NCI-H345 treated with DMSO at 0.1 percent for 48 hours (cell line): Measurements from ENCODE around the gene SURF2.
"Not testable (repeated sequence)": the region's sequence is repeated elsewhere in the genome, so short reads cannot be mapped to it uniquely, and the experiment has no call there.

ENCODE experiments used
- DNase-seq: peaks from one replicate; lab custom pipeline; 2025; ENCODE audit not compliant: unreplicated experiment; lab: John Stamatoyannopoulos, UW

SURF2 gene

GRCh38 chr9:133356391-133357091, at the start of gene SURF2, which contains the start of gene SURF1:
TSS of gene SURF2 (plus strand) at chr9:133356550. CDS start at chr9:133356593, 43 bp downstream.
TSS of gene SURF1 (minus strand) at chr9:133356487. CDS start at chr9:133356453, 34 bp downstream.
- peak; percentile 54 for DNase-seq

- no peak for DNase-seq
Observed at GRCh38 chr9:133307301-133307700, 49.0 kb upstream of the SURF2 start.

- no peak for DNase-seq
Observed at GRCh38 chr9:133309608-133310007, 46.7 kb upstream of the SURF2 start.

- DNase-seq, result no peak
Observed at GRCh38 chr9:133315997-133316396, 40.4 kb upstream of the SURF2 start.

- DNase-seq, result not testable (repeated sequence)
Observed at GRCh38 chr9:133317551-133317950, 38.8 kb upstream of the SURF2 start.

GRCh38 chr9:133320421-133320881, 35.9 kb upstream of the SURF2 start:
- no peak for DNase-seq

- DNase-seq, result no peak
Observed at GRCh38 chr9:133321411-133321935, 34.9 kb upstream of the SURF2 start.

- no peak for DNase-seq
Observed at GRCh38 chr9:133322701-133323100, 33.6 kb upstream of the SURF2 start.

GRCh38 chr9:133323211-133323610, 33.1 kb upstream of the SURF2 start:
- DNase-seq, result no peak

GRCh38 chr9:133323991-133324703, 32.2 kb upstream of the SURF2 start:
- no peak for DNase-seq

- DNase-seq, result not testable (repeated sequence)
Observed at GRCh38 chr9:133327021-133327420, 29.3 kb upstream of the SURF2 start.

GRCh38 chr9:133327834-133328484, 28.4 kb upstream of the SURF2 start:
- no peak for DNase-seq

- DNase-seq, result not testable (repeated sequence)
Observed at GRCh38 chr9:133329306-133330156, 26.8 kb upstream of the SURF2 start.

GRCh38 chr9:133331221-133331620, 25.1 kb upstream of the SURF2 start:
- no peak for DNase-seq

- DNase-seq, result no peak
Observed at GRCh38 chr9:133331641-133332380, 24.5 kb upstream of the SURF2 start.

GRCh38 chr9:133332381-133332730, 24.0 kb upstream of the SURF2 start:
- DNase-seq, result no peak

- no peak for DNase-seq
Observed at GRCh38 chr9:133333011-133333410, 23.3 kb upstream of the SURF2 start.

GRCh38 chr9:133333566-133333965, 22.8 kb upstream of the SURF2 start:
- DNase-seq, result no peak

GRCh38 chr9:133334161-133334560, 22.2 kb upstream of the SURF2 start:
- no peak for DNase-seq

GRCh38 chr9:133334888-133335287, 21.5 kb upstream of the SURF2 start:
- not testable (repeated sequence) for DNase-seq
